Measurements from ENCODE around the gene MIEN1.

DNA sequence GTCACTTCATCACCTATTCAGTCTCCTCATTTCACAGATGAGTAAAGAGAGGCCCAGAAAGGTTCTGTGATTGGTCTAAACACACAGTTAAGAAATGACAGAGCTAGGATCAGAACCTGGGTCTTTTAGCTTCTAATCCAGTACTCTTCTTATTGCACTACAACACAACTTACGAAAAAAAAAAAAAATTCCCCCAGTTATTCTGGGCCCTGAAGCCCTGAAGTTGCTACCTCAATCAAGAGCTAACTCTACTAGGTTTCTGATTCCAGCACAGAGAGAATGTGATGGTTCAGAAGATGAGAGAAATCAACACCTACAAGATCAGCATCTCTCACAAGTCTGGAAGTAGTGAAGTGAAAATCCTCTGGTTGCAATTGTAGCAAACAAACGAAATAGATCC lies 44.7 kb upstream of the MIEN1 start:
- TF ChIP-seq, protein P1, sequence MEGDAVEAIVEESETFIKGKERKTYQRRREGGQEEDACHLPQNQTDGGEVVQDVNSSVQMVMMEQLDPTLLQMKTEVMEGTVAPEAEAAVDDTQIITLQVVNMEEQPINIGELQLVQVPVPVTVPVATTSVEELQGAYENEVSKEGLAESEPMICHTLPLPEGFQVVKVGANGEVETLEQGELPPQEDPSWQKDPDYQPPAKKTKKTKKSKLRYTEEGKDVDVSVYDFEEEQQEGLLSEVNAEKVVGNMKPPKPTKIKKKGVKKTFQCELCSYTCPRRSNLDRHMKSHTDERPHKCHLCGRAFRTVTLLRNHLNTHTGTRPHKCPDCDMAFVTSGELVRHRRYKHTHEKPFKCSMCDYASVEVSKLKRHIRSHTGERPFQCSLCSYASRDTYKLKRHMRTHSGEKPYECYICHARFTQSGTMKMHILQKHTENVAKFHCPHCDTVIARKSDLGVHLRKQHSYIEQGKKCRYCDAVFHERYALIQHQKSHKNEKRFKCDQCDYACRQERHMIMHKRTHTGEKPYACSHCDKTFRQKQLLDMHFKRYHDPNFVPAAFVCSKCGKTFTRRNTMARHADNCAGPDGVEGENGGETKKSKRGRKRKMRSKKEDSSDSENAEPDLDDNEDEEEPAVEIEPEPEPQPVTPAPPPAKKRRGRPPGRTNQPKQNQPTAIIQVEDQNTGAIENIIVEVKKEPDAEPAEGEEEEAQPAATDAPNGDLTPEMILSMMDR (IDR thresholded peaks at IDR 0.05) = no peak
- no peak for TF ChIP-seq EZH2 (IDR thresholded peaks at IDR 0.05)
- TF ChIP-seq EZH2phosphoT487 (IDR thresholded peaks at IDR 0.05) = no peak

Measured in neural progenitor cell (in vitro differentiated cells).